Gastroesophageal sphincter (tissue), 4 donors: ENCODE results near the gene RPS27A. TPM values are rescaled to one million over a fixed set of nuclear protein-coding genes. Genes with fewer than 3 reads are reported as not detected.

ENCODE experiments used
- ATAC-seq: fragments of 150-250 bp; one replicate; pipeline ENCODE4 v1.9.1; 2016; ENCODE audit warnings: mild to moderate bottlenecking, moderate library complexity
- H3K27ac ChIP-seq, 4 donors: fragments of 200-600 bp; sonication (generic) in 3 of 4; 1 replicate in 3 of 4; 2 replicates in 1 of 4; pipeline ENCODE4 v1.5.1; 2016 to 2019
- H3K27me3 ChIP-seq: fragments of 200-600 bp; sonication (generic); one replicate; pipeline ENCODE4 v1.5.1; 2019
- H3K36me3 ChIP-seq, 2 donors: fragments of 200-600 bp; sonication (generic); one replicate each; pipeline ENCODE4 v1.5.1; 2019; ENCODE audit warnings: control low read depth in 1 of 2
- H3K4me1 ChIP-seq, 3 donors: fragments of 200-600 bp; sonication (generic); 1 replicate in 2 of 3; 2 replicates in 1 of 3; pipeline ENCODE4 v1.5.1; 2016 to 2019; ENCODE audit warnings: control low read depth in 2 of 3
- H3K4me3 ChIP-seq, 2 donors: fragments of 200-600 bp; sonication (generic); one replicate each; pipeline ENCODE4 v1.5.1; 2019; ENCODE audit warnings: mild to moderate bottlenecking in 1 of 2, moderate library complexity in 1 of 2
- H3K9me3 ChIP-seq, 3 donors: fragments of 200-600 bp; sonication (generic); one replicate each; pipeline ENCODE4 v1.5.1; 2017 to 2019; ENCODE audit warnings: control low read depth in 2 of 3
- CTCF ChIP-seq, 4 experiments: fragments of 200-600 bp in 2 of 4; fragments of 450-650 bp in 2 of 4; sonication (generic) in 1 of 4; IDR thresholded peaks; one replicate each; pipeline ENCODE4 v1.5.1; 2017 to 2019; ENCODE audit warnings: antibody characterized with exemption in 4 of 4, mild to moderate bottlenecking in 2 of 4, moderate library complexity in 2 of 4
- EP300 ChIP-seq: sonication (generic); formaldehyde crosslinking; IDR thresholded peaks from one replicate; pipeline ENCODE4 v1.6.1; 2017; ENCODE audit warnings: antibody characterized with exemption, mild to moderate bottlenecking
- POLR2A ChIP-seq, 2 donors: fragments of 450-650 bp; IDR thresholded peaks; one replicate each; pipeline ENCODE4 v1.6.1; 2017; ENCODE audit warnings: antibody characterized with exemption in 2 of 2, mild to moderate bottlenecking in 2 of 2, moderate library complexity in 1 of 2
- POLR2AphosphoS5 ChIP-seq: sonication (generic); formaldehyde crosslinking; IDR thresholded peaks from one replicate; pipeline ENCODE4 v1.6.1; 2017; ENCODE audit warnings: antibody characterized with exemption
- WGBS, 2 donors: methylation state at CpG; one replicate each; pipeline ENCODE4 v1.1.5; 2018; ENCODE audit warnings: low coverage in 1 of 2; 5-methylcytosine and 5-hydroxymethylcytosine counted together
- total RNA-seq, 4 donors: library from RNA; depleted of rRNA; stranded (reverse); fragments of >200 nt; gene quantifications; one replicate each; pipeline ENCODE4 v1.1.0, GENCODE V29; 2016

The RPS27A gene
- total RNA-seq, 4 donors from 2014 or later = 672 to 2,650 (median 1,912) TPM

- no peaks in the 10 kb centered on the region for H3K9me3 ChIP-seq
- peak; percentile 98 for ATAC-seq
- 1 to 4% methylated on average over 8 to 11 of the region's 60 CpGs for WGBS, 2 donors
- H3K36me3 ChIP-seq = no peaks in the 10 kb centered on the region
- peak overlapping the region; percentile 54 to 97 (median 95) for H3K27ac ChIP-seq
- peaks cover 8% of the 10 kb centered on the region for H3K27me3 ChIP-seq
- TF ChIP-seq POLR2A (IDR thresholded peaks at IDR 0.05) (peak; percentile 76 to 79), POLR2AphosphoS5 (peak; percentile 84), EP300 (no peak), CTCF (IDR thresholded peaks at IDR 0.05) (no peak)
- peaks cover 0 to 30% (median 0%) of the 10 kb centered on the region in 3 donors for H3K4me1 ChIP-seq
- peak overlapping the region; percentile 69 to 71 for H3K4me3 ChIP-seq
Observed at GRCh38 chr2:55282110-55282917, 49.8 kb downstream of the RPS27A start.

- Histone ChIP-seq H3K27me3 (peaks cover 8% of the 10 kb centered on the region), H3K9me3 (no peaks in the 10 kb centered on the region), H3K36me3 (no peaks in the 10 kb centered on the region), H3K4me1 (peaks cover 0 to 32% (median 0%) of the 10 kb centered on the region in 3 donors), H3K4me3 (peak overlapping the region in 1 of 2 donors; percentile 71), H3K27ac (peak overlapping the region in 3 of 4 donors; percentile 50 to 96 (median 94))
- TF ChIP-seq CTCF (IDR thresholded peaks at IDR 0.05) (no peak), EP300 (no peak), POLR2A (IDR thresholded peaks at IDR 0.05) (no peak), POLR2AphosphoS5 (no peak)
- ATAC-seq = no peak
- 90 to 100% methylated on average over 1 to 9 of the region's 12 CpGs for WGBS, 2 donors
Observed at GRCh38 chr2:55283083-55283482, 50.6 kb downstream of the RPS27A start.

Other genes starting within 250 kb of the RPS27A start
- gene RTN4, start 182.2 kb upstream of the RPS27A start, total RNA-seq = 100 to 1,000 TPM; 216 to 304 (median 228) TPM
- 10 to 100 TPM in 1 of 4 donors, 1 to 10 TPM in 3; 3.0 to 16.8 (median 3.8) TPM for gene CLHC1, start 395 bp upstream of the RPS27A start, total RNA-seq
- gene MTIF2, start 36.5 kb downstream of the RPS27A start, total RNA-seq = 10 to 100 TPM; 19.1 to 24.0 (median 22.4) TPM
- gene CCDC88A, start 187.2 kb downstream of the RPS27A start, total RNA-seq = 10 to 100 TPM; 42.5 to 63.5 (median 54.3) TPM